D721Med (cell line): Measurements from ENCODE around the gene KPNA4.
"Not testable (repeated sequence)": the region's sequence is repeated elsewhere in the genome, so short reads cannot be mapped to it uniquely, and the experiment has no call there.

Experiments used
- DNase-seq: peaks from one replicate; pipeline ENCODE4 v3.0.0; 2011; ENCODE audit warnings: low spot score; ENCODE audit not compliant: insufficient read length
- FAIRE-seq: peaks from 2 replicates; lab custom pipeline; 2011; peaks lifted over from hg19 to GRCh38; lab: Jason Lieb, UNC
- CTCF ChIP-seq: IDR thresholded peaks from 2 replicates; pipeline ENCODE4 v1.5.1; 2012; ENCODE audit warnings: mild to moderate bottlenecking, control low read depth; ENCODE audit not compliant: insufficient read depth; ENCODE audit errors: missing control alignments

Gene KPNA4

GRCh38 chr3:160455846-160456245 is 109.5 kb downstream of the KPNA4 start:
- TF ChIP-seq CTCF, result no peak
- no peak for DNase-seq
- FAIRE-seq, result no peak

DNA sequence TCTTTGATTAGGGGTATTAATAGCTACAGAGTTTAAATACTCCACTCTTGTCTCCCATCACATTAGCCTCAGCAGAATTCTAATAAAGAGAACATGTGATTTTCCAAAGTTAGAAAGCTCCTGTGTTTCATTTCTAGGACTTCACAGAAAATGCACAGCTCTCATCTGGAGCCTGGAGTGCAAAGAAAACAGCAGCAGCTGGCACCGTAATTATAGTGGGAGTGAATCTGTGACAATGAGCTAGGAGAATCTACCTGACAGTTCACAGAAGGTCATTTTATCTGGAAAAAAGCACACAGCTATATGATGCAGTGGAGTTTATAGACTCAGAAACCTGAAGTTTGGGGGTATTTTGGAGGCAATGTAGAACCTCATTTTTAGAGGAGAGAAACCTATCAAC is 110.4 kb downstream of the KPNA4 start:
- no peak for FAIRE-seq
- no peak for DNase-seq
- no peak for TF ChIP-seq CTCF

DNA sequence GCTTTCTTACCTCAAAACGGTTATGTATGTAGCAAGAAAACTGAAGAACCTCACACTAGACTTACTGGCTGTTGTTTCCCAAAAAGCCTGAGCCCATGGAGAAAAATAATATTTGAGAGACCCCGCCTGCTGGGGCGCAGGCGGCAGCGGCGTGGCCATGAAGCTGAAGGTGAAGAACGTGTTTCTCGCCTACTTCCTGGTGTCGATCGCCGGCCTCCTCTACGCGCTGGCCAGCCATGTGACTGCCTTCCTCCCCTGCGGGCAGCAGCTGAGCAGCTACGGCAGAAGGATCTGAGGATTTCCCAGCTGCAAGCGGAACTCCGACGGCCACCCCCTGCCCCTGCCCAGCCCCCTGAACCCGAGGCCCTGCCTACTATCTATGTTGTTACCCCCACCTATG is 113.1 kb downstream of the KPNA4 start:
- not testable (repeated sequence) for DNase-seq, FAIRE-seq

GRCh38 chr3:160451602-160452001 is 113.8 kb downstream of the KPNA4 start:
- no peak for FAIRE-seq
- DNase-seq, result no peak
- TF ChIP-seq CTCF, result no peak

GRCh38 chr3:160450846-160451245 is 114.5 kb downstream of the KPNA4 start:
- FAIRE-seq (no peak), DNase-seq (no peak)
- no peak for TF ChIP-seq CTCF

- no peak for TF ChIP-seq CTCF
- DNase-seq (no peak), FAIRE-seq (no peak)
Observed at GRCh38 chr3:160449636-160450598, 115.5 kb downstream of the KPNA4 start, which contains the start of gene TRIM59. Gene TRIM59, minus strand, starts transcription at chr3:160449786. Its CDS starts 10,603 bp downstream, at chr3:160439183.

- no peak for TF ChIP-seq CTCF
- FAIRE-seq (no peak), DNase-seq (no peak)
Observed at GRCh38 chr3:160448845-160449635, 116.3 kb downstream of the KPNA4 start.
